WI38 (cell line): Measurements from ENCODE around the gene CYTH4.

Experiments
- H3K4me3 ChIP-seq: 2 replicates; pipeline ENCODE4 v1.5.1; 2011; ENCODE audit warnings: low read depth, mild to moderate bottlenecking, control low read depth, low read length
- CTCF ChIP-seq: IDR thresholded peaks from 2 replicates; pipeline ENCODE4 v1.5.1; 2012; ENCODE audit warnings: low read depth, mild to moderate bottlenecking, control low read depth, low read length

CYTH4 gene

DNA sequence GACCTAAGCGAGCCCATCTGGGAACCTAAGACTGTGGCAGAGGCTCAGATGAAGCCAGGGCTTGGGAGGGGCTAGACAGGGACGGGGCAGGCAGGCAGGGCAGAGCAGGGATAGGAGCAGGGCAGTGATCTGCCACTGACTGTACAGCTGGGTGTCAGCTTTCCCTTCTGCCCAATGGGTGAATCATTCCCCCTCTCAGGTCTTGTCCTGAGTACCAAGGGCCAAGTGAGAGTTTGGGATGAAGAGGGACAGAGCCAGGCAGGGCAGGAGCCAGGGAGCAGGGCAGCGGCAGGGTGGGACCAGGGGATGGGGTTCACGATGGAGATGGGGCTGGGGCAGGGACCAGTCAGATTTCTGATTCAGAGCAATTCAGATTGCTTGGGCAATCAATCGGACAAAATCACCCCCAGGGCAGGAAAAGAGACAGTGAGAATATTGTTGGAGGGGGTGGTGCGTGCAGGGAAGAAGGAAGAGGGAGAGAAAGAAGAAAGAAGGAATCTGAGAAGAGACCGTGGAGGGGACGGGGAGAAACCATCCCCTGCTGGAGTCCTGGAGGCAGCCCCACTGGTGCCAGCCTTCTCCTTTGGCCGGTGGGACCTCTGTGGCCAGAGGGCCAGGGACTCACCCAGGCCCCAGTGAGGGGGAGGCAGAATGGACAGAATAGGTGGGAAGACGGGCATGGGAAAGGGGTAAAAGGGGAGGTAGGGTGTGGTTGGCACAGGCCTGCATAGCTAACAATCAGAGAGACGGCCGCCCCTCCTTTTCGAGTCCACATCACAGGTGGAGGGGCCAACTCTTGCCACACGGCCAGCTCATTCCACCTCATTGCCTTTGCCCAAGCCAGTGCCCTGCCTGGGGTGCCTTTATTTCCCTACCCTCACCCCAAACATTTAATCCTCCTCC is 47.2 kb downstream of the CYTH4 start:
- H3K4me3 ChIP-seq: no peak overlapping the region
- TF ChIP-seq CTCF: no peak

- TF ChIP-seq CTCF: peak; percentile 22; the same call in 1 of the 2 replicates
- H3K4me3 ChIP-seq: no peak overlapping the region
Observed at GRCh38 chr22:37330200-37331033, 48.1 kb downstream of the CYTH4 start.

GRCh38 chr22:37331034-37331428 is 48.7 kb downstream of the CYTH4 start:
- no peak for TF ChIP-seq CTCF
- no peak overlapping the region for H3K4me3 ChIP-seq

DNA sequence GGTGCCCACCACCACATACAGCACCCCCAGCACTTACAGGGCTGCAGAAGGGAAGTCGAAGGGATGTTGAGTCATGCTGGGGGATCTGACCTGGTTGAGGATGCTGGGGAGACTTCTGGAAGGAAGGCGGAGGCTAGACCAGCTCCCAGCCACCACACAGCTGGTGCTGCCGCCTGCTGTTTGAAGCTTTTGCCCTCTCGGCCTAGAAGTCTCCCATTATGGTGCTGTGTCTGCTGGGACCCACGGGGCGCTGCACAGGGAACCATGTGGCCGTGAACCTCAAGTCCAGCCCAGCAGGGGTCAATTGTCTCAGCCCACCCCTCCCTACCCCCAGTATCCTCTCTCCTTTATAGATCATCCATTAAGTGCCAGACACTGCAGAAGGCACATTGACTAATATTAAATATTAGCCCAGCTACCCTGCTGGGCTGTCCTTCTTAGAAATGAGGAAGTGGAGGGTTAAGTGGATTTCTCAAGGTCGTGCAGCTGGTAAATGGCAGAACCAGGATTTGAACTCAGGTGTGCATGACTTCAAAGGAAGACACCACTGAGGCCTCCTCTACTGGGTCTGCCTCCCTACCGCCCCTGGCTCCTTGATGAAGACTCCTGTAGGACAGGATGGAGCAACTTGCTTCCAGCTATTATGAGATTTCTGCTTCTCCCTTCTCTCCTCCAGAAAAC is 49.7 kb downstream of the CYTH4 start:
- no peak overlapping the region for H3K4me3 ChIP-seq
- no peak for TF ChIP-seq CTCF

GRCh38 chr22:37333724-37334460 is 51.6 kb downstream of the CYTH4 start:
- H3K4me3 ChIP-seq: no peak overlapping the region
- TF ChIP-seq CTCF: no peak

DNA sequence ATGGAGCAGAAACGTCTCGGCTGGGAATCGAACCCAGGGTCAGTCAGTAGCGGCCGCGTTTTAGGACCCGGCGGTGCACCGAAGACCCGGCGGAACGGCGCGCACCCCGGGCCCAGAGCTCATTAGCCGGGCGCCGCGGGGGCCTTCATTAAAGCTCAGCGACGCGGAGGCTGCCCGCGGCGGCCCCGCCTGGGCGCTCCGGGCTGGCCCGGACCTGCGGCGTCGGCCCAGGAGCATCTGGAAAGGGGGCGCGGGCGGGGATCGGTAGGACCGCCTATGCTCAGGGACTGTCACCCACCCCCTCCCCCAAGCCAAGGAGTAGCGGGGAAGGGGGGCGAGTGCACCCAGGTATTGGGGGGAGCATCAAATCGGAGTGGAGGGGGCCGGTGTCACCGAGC is 52.2 kb downstream of the CYTH4 start:
- no peak overlapping the region for H3K4me3 ChIP-seq
- no peak for TF ChIP-seq CTCF
